HEK293 (cell line): ENCODE measurements around the gene ZNF503.
A peak's percentile ranks its signal among the peaks of the same experiment; 100 is the strongest.

Experiments
- KLF1 ChIP-seq: fragments of 450-650 bp; formaldehyde crosslinking; IDR thresholded peaks from 2 replicates; pipeline ENCODE4 v1.5.1; 2016; ENCODE audit warnings: missing biosample characterization, missing genetic modification characterization
- KLF8 ChIP-seq: fragments of 450-650 bp; formaldehyde crosslinking; IDR thresholded peaks from 2 replicates; pipeline ENCODE4 v1.5.1; 2016; ENCODE audit warnings: missing biosample characterization, missing genetic modification characterization
- KLF9 ChIP-seq: fragments of 450-650 bp; formaldehyde crosslinking; IDR thresholded peaks from 2 replicates; pipeline ENCODE4 v1.5.1; 2016; ENCODE audit warnings: missing biosample characterization, missing genetic modification characterization, low read depth
- MEIS1 ChIP-seq: sonication (generic); formaldehyde crosslinking; IDR thresholded peaks from 2 replicates; pipeline ENCODE4 v1.8.1; 2022; ENCODE audit warnings: missing genetic modification reagents, mild to moderate bottlenecking, borderline replicate concordance
- MZF1 ChIP-seq: fragments of 450-650 bp; formaldehyde crosslinking; IDR thresholded peaks from 2 replicates; pipeline ENCODE4 v1.5.1; 2017; ENCODE audit warnings: missing biosample characterization, missing genetic modification characterization, borderline replicate concordance
- OSR2 ChIP-seq: fragments of 450-650 bp; formaldehyde crosslinking; IDR thresholded peaks from 2 replicates; pipeline ENCODE4 v1.5.1; 2016; ENCODE audit warnings: missing biosample characterization, missing genetic modification characterization
- SP3 ChIP-seq: fragments of 450-650 bp; formaldehyde crosslinking; IDR thresholded peaks from 2 replicates; pipeline ENCODE4 v1.5.1; 2016; ENCODE audit warnings: missing biosample characterization, missing genetic modification characterization
- TCF7L2 ChIP-seq: IDR thresholded peaks from 2 replicates; pipeline ENCODE4 v1.6.1; 2011; ENCODE audit warnings: low read depth, mild to moderate bottlenecking, inconsistent platforms, low read length, moderate library complexity, borderline replicate concordance
- ZBTB21 ChIP-seq: fragments of 450-650 bp; formaldehyde crosslinking; IDR thresholded peaks from 2 replicates; pipeline ENCODE4 v1.5.1; 2017; ENCODE audit warnings: missing biosample characterization, missing genetic modification characterization
- ZBTB8A ChIP-seq: fragments of 450-650 bp; formaldehyde crosslinking; IDR thresholded peaks from 2 replicates; pipeline ENCODE4 v1.5.1; 2016; ENCODE audit warnings: missing biosample characterization, missing genetic modification characterization
- ZEB2 ChIP-seq: fragments of 450-650 bp; formaldehyde crosslinking; IDR thresholded peaks from 2 replicates; pipeline ENCODE4 v1.5.1; 2016; ENCODE audit warnings: missing biosample characterization, missing genetic modification characterization
- ZFHX2 ChIP-seq: fragments of 450-650 bp; formaldehyde crosslinking; conservative IDR thresholded peaks from 2 replicates; pipeline ENCODE4 v1.5.1; 2016; ENCODE audit warnings: missing biosample characterization, missing genetic modification characterization
- ZFP3 ChIP-seq: fragments of 450-650 bp; formaldehyde crosslinking; IDR thresholded peaks from 2 replicates; pipeline ENCODE4 v1.5.1; 2016; ENCODE audit warnings: low read depth, missing biosample characterization, missing genetic modification characterization
- ZNF121 ChIP-seq: fragments of 450-650 bp; formaldehyde crosslinking; IDR thresholded peaks from 2 replicates; pipeline ENCODE4 v1.5.1; 2016; ENCODE audit warnings: missing biosample characterization, missing genetic modification characterization
- ZNF335 ChIP-seq: fragments of 450-650 bp; formaldehyde crosslinking; conservative IDR thresholded peaks from 2 replicates; pipeline ENCODE4 v1.5.1; 2016; ENCODE audit warnings: missing biosample characterization, missing genetic modification characterization
- ZNF501 ChIP-seq: fragments of 450-650 bp; formaldehyde crosslinking; IDR thresholded peaks from 2 replicates; pipeline ENCODE4 v1.5.1; 2016; ENCODE audit warnings: missing biosample characterization, missing genetic modification characterization
- ZNF843 ChIP-seq: fragments of 450-650 bp; formaldehyde crosslinking; IDR thresholded peaks from 2 replicates; pipeline ENCODE4 v1.5.1; 2016; ENCODE audit warnings: missing biosample characterization, missing genetic modification characterization
- ZSCAN23 ChIP-seq: fragments of 450-650 bp; formaldehyde crosslinking; IDR thresholded peaks from 2 replicates; pipeline ENCODE4 v1.5.1; 2016; ENCODE audit warnings: missing biosample characterization, missing genetic modification characterization
- TF ChIP-seq, protein P1 (sequence below): fragments of 450-650 bp; formaldehyde crosslinking; IDR thresholded peaks from 2 replicates; pipeline ENCODE4 v1.5.1; 2016; ENCODE audit warnings: missing biosample characterization, missing genetic modification characterization
- TF ChIP-seq, protein P2 (sequence below): fragments of 450-650 bp; formaldehyde crosslinking; IDR thresholded peaks from 2 replicates; pipeline ENCODE4 v1.5.1; 2017; ENCODE audit warnings: missing biosample characterization, missing genetic modification characterization
- TF ChIP-seq, protein P3 (sequence below): fragments of 450-650 bp; formaldehyde crosslinking; IDR thresholded peaks from 2 replicates; pipeline ENCODE4 v1.5.1; 2016; ENCODE audit warnings: missing biosample characterization, missing genetic modification characterization
- TF ChIP-seq, protein P4 (sequence below): fragments of 450-650 bp; formaldehyde crosslinking; IDR thresholded peaks from 2 replicates; pipeline ENCODE4 v1.5.1; 2016; ENCODE audit warnings: missing biosample characterization, missing genetic modification characterization
- TF ChIP-seq, protein P5 (sequence below): fragments of 450-650 bp; IDR thresholded peaks from 2 replicates; pipeline ENCODE4 v1.5.1; 2018; ENCODE audit warnings: missing biosample characterization, missing genetic modification characterization
- TF ChIP-seq, protein P6 (sequence below): fragments of 450-650 bp; formaldehyde crosslinking; IDR thresholded peaks from 2 replicates; pipeline ENCODE4 v1.5.1; 2017; ENCODE audit warnings: missing biosample characterization, missing genetic modification characterization
- TF ChIP-seq, protein P7 (sequence below): fragments of 450-650 bp; formaldehyde crosslinking; IDR thresholded peaks from 2 replicates; pipeline ENCODE4 v1.5.1; 2016; ENCODE audit warnings: missing biosample characterization, missing genetic modification characterization

ZNF503 gene

DNA sequence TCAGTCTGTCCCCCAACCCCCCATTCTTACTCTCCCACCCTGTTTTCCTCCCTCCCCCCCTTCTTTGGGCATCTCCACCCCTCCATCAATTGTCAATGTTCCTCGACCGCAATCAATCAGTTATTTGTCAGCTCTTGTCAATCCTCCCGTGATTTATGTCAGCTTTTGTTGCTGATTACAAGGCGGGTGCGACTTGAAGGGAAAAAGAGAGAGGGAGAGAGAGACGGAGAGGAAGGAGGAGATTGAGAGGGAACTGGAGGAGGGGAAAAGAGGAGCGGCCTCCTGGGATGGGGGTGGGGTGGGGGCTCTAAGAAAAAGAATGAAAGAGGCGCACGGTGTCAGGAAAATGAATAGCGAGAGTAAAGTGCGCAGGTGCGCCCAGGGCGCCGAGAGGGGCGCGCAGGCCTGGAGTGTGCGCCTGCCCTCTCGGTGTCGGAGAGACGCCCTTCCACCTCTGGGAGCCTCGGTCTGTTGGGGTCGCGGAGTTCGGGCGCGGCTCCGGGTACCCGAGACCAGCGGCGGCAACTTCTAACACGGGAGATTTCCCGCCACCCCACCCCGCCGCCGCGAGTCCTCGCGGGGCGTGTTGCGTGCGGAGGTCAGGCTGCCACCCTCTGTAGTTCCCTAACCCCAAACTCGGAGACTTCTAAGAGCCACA, 1.1 kb upstream of the ZNF503 start (continued):
- TF ChIP-seq, protein P1, sequence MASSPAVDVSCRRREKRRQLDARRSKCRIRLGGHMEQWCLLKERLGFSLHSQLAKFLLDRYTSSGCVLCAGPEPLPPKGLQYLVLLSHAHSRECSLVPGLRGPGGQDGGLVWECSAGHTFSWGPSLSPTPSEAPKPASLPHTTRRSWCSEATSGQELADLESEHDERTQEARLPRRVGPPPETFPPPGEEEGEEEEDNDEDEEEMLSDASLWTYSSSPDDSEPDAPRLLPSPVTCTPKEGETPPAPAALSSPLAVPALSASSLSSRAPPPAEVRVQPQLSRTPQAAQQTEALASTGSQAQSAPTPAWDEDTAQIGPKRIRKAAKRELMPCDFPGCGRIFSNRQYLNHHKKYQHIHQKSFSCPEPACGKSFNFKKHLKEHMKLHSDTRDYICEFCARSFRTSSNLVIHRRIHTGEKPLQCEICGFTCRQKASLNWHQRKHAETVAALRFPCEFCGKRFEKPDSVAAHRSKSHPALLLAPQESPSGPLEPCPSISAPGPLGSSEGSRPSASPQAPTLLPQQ (tag by site-specific recombination), result peak; percentile 69
- TF ChIP-seq ZNF335 (peak; percentile 64; the same call in 1 of the 2 replicates), ZBTB8A (tag by site-specific recombination) (peak; percentile 95), KLF9 (peak; percentile 63; the same call in 1 of the 2 replicates), TCF7L2 (peak; percentile 83), ZNF843 (peak; percentile 98), SP3 (tag by site-specific recombination) (peak; percentile 76), MZF1 (no peak), ZNF501 (tag by site-specific recombination) (no peak; the same call in 1 of the 2 replicates), ZEB2 (tag by site-specific recombination) (peak; percentile 97), ZFHX2 (tag by site-specific recombination) (0 out of 2 replicates have a peak, but pooled peaks have one; percentile 19), ZFP3 (tag by site-specific recombination) (no peak), ZNF121 (no peak), ZSCAN23 (tag by site-specific recombination) (no peak), KLF8 (tag by site-specific recombination) (peak; percentile 91), KLF1 (tag by site-specific recombination) (peak; percentile 60; the same call in 1 of the 2 replicates), ZBTB21 (peak; percentile 54; the same call in 1 of the 2 replicates), MEIS1 (peak; percentile 81; the same call in 1 of the 2 replicates), OSR2 (tag by site-specific recombination) (peak; percentile 53; the same call in 1 of the 2 replicates)
- TF ChIP-seq, protein P2, sequence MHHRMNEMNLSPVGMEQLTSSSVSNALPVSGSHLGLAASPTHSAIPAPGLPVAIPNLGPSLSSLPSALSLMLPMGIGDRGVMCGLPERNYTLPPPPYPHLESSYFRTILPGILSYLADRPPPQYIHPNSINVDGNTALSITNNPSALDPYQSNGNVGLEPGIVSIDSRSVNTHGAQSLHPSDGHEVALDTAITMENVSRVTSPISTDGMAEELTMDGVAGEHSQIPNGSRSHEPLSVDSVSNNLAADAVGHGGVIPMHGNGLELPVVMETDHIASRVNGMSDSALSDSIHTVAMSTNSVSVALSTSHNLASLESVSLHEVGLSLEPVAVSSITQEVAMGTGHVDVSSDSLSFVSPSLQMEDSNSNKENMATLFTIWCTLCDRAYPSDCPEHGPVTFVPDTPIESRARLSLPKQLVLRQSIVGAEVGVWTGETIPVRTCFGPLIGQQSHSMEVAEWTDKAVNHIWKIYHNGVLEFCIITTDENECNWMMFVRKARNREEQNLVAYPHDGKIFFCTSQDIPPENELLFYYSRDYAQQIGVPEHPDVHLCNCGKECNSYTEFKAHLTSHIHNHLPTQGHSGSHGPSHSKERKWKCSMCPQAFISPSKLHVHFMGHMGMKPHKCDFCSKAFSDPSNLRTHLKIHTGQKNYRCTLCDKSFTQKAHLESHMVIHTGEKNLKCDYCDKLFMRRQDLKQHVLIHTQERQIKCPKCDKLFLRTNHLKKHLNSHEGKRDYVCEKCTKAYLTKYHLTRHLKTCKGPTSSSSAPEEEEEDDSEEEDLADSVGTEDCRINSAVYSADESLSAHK (tag by site-specific recombination), result peak; percentile 87
- TF ChIP-seq, protein P3, sequence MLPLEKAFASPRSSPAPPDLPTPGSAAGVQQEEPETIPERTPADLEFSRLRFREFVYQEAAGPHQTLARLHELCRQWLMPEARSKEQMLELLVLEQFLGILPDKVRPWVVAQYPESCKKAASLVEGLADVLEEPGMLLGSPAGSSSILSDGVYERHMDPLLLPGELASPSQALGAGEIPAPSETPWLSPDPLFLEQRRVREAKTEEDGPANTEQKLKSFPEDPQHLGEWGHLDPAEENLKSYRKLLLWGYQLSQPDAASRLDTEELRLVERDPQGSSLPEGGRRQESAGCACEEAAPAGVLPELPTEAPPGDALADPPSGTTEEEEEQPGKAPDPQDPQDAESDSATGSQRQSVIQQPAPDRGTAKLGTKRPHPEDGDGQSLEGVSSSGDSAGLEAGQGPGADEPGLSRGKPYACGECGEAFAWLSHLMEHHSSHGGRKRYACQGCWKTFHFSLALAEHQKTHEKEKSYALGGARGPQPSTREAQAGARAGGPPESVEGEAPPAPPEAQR, result no peak
- TF ChIP-seq, protein P4, sequence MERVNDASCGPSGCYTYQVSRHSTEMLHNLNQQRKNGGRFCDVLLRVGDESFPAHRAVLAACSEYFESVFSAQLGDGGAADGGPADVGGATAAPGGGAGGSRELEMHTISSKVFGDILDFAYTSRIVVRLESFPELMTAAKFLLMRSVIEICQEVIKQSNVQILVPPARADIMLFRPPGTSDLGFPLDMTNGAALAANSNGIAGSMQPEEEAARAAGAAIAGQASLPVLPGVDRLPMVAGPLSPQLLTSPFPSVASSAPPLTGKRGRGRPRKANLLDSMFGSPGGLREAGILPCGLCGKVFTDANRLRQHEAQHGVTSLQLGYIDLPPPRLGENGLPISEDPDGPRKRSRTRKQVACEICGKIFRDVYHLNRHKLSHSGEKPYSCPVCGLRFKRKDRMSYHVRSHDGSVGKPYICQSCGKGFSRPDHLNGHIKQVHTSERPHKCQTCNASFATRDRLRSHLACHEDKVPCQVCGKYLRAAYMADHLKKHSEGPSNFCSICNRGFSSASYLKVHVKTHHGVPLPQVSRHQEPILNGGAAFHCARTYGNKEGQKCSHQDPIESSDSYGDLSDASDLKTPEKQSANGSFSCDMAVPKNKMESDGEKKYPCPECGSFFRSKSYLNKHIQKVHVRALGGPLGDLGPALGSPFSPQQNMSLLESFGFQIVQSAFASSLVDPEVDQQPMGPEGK, result peak; percentile 99
- TF ChIP-seq, protein P5, sequence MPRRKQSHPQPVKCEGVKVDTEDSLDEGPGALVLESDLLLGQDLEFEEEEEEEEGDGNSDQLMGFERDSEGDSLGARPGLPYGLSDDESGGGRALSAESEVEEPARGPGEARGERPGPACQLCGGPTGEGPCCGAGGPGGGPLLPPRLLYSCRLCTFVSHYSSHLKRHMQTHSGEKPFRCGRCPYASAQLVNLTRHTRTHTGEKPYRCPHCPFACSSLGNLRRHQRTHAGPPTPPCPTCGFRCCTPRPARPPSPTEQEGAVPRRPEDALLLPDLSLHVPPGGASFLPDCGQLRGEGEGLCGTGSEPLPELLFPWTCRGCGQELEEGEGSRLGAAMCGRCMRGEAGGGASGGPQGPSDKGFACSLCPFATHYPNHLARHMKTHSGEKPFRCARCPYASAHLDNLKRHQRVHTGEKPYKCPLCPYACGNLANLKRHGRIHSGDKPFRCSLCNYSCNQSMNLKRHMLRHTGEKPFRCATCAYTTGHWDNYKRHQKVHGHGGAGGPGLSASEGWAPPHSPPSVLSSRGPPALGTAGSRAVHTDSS (tag by site-specific recombination), result 0 out of 2 replicates have a peak, but pooled peaks have one; percentile 66
- TF ChIP-seq, protein P6, sequence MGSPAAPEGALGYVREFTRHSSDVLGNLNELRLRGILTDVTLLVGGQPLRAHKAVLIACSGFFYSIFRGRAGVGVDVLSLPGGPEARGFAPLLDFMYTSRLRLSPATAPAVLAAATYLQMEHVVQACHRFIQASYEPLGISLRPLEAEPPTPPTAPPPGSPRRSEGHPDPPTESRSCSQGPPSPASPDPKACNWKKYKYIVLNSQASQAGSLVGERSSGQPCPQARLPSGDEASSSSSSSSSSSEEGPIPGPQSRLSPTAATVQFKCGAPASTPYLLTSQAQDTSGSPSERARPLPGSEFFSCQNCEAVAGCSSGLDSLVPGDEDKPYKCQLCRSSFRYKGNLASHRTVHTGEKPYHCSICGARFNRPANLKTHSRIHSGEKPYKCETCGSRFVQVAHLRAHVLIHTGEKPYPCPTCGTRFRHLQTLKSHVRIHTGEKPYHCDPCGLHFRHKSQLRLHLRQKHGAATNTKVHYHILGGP (tag by site-specific recombination), result peak; percentile 35; the same call in 1 of the 2 replicates
- TF ChIP-seq, protein P7, sequence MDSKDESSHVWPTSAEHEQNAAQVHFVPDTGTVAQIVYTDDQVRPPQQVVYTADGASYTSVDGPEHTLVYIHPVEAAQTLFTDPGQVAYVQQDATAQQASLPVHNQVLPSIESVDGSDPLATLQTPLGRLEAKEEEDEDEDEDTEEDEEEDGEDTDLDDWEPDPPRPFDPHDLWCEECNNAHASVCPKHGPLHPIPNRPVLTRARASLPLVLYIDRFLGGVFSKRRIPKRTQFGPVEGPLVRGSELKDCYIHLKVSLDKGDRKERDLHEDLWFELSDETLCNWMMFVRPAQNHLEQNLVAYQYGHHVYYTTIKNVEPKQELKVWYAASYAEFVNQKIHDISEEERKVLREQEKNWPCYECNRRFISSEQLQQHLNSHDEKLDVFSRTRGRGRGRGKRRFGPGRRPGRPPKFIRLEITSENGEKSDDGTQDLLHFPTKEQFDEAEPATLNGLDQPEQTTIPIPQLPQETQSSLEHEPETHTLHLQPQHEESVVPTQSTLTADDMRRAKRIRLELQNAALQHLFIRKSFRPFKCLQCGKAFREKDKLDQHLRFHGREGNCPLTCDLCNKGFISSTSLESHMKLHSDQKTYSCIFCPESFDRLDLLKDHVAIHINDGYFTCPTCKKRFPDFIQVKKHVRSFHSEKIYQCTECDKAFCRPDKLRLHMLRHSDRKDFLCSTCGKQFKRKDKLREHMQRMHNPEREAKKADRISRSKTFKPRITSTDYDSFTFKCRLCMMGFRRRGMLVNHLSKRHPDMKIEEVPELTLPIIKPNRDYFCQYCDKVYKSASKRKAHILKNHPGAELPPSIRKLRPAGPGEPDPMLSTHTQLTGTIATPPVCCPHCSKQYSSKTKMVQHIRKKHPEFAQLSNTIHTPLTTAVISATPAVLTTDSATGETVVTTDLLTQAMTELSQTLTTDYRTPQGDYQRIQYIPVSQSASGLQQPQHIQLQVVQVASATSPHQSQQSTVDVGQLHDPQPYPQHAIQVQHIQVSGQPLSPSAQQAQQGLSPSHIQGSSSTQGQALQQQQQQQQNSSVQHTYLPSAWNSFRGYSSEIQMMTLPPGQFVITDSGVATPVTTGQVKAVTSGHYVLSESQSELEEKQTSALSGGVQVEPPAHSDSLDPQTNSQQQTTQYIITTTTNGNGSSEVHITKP (tag by site-specific recombination), result peak; percentile 90
